ENCODE results near the gene TEX19.
"Not testable (repeated sequence)": the region's sequence is repeated elsewhere in the genome, so short reads cannot be mapped to it uniquely, and the experiment has no call there.

TEX19 gene

DNA sequence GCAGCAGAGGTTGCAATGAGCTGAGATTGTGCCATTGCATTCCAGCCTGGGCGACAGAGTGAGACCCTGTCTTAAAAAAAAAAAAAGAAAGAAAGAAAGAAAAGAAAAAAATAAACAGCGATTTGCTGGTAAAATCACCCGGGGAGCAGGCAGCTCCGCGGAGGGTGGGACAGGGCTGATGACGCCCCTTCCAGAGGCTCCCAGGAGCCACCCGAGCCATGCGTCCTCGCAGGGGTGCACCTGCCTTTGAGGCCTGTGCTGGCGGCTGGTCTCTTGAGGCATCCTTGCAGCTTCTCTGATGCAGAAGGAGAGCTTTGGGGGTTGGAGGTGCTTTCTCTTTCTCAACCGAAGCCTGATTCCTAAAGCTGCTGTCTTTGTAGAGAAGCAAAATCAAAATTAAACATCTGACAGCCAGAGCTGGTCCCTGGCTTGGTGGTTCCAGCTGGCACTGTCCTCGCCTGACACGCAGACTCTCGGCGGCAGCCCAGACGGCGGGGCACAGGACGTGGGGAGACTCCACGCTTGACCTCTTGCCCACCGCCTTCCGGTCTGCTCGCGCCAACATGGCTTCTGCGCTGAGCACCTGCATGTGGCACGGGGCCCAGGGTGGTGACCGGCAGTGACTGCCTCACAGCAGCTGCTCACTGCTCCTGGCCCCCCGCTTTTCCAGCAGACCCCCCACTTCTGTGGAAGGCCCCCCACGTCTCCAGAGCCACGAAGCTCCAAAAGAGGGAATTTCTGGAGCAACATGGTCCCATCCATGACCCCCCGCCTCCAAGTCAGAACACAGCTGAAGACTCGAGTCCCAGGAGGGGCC, 19.1 kb downstream of the TEX19 start:
- DNase-seq: no peak

DNA sequence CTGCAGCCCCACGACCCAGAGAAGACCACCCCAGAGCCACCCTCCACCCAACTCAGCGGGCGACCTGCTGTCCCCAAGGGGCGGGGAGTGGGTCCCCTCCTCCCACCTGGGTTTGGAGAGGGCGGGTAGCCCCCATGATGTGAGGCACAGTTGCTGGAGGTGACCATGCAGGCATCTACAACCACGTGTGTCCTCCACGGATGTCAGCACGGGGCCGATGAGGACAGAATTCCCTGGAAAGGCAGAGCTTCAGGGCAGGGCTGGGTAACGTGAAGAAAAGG, 19.6 kb downstream of the TEX19 start:
- no peak for DNase-seq

DNA sequence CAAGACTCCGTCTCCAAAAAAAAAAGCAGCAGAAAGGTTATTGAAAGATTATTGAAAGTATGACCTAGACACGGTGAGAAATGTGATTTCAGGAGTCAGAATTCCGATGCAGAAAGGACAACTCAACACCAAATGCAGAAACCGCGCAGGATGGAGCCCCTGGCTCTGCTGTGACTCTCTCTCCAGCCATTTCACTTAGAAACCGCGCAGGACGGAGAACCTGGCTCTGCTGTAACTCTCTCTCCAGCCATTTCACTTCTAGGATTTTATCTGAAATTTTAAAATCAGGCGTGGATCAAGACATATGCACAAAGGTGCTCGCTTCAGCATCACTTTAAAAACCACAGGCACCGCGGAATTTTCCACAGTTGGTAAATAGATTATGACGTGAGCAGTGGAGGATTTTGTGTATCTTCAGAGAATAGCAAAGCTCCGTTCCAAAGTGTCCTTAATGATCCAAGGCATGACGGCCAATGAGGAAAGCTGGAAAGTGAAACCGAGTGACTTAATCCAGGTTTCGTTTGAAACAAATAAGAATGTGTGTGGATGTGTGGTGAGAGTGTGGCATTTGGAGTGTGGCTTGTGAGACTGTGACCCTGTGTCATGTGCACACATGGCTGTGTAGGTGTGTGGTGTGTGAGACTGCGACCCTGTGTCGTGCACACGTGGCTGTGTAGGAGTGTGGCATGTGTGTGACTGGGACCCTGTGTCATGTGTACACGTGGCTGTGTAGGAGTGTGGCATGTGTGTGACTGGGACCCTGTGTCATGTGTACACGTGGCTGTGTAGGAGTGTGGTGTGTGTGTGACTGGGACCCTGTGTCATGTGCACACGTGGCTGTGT, 22.0 kb downstream of the TEX19 start:
- no peak for DNase-seq

DNA sequence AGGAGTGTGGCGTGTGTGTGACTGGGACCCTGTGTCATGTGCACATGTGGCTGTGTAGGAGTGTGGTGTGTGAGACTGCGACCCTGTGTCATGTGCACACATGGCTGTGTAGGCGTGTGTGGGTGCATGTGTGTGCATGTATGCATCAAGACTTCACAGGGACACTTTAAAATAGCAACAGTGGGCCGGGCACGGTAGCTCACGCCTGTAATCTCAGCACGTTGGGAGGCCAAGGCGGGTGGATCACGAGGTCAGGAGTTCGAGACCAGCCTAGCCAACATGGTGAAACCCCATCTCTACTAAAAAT, 22.6 kb downstream of the TEX19 start:
- not testable (repeated sequence) for DNase-seq

DNA sequence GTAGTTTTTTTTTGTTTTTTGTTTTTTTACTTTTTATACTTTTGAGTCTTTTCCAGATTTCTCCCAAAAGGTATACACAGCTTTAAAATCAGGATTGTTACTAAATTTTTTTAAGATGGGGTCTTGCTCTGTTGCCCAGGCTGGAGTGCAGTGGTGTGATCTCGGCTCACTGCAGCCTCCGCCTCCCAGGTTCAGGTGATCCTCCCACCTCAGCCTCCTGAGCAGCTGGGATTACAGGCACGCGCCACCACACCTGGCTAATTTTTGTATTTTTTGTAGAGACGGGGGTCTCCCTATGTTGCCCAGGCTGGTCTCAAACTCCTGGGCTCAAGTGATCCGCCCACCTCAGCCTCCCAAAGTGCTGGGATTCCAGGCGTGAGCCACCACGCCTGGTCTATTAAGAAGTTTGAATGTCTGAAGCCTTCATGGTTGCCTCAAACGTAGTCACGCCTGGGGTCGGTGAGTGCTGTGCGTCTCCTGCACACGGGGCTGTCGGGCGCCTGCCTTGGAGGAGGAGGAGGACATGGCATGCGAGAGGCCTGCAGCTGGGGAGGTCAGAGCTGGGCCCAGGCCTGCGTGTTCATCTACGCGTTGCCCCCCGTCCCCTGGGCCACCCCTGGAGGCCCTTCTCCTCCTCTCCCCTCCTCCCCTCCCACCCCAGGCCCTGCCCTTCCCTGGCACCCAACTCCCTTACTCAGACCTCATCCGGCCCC, 23.3 kb downstream of the TEX19 start:
- DNase-seq: not testable (repeated sequence)

DNA sequence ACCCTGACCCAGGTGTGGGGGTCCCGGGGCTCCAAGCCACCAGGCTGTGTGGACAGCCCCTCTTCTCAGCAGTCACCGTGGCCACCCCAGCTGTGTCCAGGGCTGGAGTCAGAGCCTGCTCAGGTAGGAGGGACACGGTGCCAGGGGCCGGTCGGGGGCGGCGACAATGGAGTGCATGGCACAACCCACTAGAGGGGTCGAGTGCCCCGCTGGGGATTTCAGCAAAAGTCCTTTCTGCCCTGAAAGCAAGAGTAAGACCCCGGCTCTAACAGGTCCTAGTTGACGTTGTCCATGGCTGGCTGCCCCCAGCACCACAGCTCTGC, 23.8 kb downstream of the TEX19 start:
- DNase-seq: no peak

DNA sequence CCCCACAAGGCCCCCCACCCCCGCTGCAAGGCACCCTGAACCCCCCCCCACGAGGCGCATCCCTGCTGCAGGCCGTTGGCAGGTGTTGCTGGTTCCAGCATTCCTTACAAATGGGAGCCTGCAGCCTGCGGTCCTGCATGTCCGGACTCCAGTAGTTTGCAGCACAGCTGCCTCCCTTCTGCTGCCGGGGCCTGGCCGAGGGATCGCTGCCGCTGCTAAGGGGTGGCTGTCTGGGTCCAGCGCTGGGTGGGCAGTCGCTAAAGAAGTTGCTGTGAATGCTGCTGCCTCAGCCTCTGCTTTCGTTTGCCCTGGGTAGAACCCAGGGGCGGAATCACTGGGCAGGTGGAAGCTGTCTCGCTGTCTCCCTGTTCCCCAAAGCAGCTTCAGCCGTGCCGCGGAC, 24.4 kb downstream of the TEX19 start:
- no peak for DNase-seq

DNA sequence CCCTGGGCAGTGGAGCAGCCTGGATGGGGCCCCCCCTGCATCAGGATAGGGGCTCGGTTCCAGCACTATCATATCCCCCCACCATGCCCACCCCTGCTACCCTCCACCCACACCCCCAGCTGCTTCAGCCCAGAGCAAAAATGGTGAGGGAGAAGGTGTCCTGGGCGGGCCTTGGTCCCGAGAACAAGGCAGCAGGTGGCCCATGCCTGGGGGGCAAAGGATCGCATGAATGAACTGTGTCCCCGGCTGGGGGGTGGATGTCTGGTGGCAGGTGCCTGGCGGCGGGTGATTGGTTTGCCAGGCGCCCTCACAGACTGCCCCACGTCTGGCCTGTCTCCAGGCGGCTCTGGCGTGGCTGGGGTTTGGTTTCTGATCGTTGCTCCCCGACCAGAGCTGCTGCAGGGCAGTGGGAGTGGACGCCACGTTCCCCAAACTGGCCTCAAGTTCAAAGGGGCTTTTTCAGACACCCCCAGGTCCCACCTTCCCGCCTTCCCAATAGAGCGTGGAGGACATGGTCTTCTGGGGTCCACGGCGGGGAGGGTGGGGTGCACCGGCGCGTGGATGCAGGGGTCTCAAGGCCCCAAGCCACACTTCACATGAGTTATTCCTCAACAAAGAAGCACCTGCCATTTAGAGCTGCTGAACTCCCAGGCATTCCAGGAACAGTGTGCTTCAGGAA, 25.1 kb downstream of the TEX19 start:
- no peak for DNase-seq

DNA sequence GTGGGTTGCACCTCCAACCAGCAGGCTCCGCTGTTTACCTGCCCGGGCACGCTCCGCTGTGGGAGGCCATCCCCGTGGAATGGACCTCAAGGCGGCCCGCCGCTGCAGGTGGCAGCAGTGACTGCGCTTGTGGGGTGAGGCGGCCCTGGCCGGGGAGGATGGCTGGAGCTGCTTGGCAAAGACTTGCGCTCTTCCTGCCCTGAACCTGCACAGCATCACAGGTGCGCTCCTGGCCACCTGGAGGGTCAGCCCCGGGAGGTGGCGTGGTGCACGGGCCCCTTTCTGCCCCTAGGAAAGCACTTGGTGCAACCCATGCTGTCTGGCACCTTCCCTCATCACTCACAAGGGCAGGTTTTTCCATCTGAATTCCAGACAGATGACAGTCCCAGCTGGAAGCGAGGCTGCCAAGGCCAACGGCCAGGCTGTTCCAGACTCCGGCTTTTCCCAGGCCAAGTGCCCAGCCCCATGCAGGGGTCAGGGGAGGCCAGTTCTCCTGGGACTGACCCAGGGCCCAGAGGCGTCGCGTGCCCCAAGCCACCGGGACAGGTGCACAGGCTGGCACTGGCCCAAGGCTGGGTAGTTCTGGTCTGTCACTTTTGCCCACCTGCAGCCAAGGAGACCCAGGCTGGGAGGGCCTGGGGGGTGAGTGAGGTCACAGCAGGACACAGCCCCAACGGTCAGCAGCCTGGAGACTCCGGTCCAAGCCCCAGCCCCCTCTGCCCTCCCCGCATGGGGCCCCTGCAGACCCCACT, 25.9 kb downstream of the TEX19 start:
- DNase-seq: no peak

DNA sequence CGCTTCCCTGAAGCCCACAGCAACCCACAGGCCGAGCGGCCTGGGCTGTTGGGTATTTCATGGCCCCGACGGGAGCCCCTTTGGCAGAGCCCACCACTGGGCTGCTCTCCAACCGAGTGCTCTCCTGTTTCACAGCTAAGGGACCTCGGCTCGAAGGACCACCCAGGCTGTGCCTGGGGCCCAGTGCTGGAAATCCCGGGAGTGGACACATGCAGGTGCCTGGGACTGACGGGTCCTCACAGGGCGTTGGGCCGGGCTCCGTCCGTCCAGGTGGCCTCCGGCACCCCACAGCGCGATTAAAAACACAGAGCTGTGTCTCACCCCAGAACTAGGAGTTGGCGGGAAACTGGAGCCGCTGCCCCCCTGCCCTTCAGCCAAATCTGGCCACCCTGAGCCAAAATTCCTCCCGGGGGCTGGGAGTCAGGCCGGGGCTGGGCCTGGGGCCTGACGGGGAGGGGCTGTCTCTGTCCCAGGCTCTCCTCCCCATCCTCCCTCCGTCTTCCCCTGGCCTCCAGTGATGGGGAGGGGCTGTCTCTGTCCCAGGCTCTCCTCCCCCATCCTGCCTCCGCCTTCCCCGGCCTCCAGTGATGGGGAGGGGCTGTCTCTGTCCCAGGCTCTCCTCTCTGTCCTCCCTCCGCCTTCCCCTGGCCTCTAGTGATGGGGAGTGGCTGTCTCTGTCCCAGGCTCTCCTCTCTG, 26.7 kb downstream of the TEX19 start:
- DNase-seq: no peak

DNA sequence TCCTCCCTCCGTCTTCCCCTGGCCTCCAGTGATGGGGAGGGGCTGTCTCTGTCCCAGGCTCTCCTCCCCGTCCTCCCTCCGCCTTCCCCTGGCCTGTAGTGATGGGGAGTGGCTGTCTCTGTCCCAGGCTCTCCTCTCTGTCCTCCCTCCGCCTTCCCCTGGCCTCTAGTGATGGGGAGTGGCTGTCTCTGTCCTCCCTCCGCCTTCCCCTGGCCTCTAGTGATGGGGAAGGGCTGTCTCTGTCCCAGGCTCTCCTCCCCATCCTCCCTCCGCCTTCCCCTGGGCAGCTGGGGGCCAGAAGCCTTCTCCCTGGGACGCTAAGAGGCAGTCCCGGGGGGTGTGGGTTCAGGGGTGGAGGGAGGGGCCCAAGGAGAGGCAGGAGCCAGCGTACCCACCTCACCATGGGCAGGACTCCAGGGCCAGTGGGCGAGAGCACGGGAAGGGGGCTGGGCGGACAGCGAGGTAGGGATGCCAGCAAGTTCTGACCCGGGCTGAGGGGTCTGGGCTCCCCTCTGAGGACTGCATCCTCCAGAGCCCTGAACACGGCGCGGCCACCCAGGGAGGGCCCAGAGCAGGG, 27.3 kb downstream of the TEX19 start:
- no peak for DNase-seq

DNA sequence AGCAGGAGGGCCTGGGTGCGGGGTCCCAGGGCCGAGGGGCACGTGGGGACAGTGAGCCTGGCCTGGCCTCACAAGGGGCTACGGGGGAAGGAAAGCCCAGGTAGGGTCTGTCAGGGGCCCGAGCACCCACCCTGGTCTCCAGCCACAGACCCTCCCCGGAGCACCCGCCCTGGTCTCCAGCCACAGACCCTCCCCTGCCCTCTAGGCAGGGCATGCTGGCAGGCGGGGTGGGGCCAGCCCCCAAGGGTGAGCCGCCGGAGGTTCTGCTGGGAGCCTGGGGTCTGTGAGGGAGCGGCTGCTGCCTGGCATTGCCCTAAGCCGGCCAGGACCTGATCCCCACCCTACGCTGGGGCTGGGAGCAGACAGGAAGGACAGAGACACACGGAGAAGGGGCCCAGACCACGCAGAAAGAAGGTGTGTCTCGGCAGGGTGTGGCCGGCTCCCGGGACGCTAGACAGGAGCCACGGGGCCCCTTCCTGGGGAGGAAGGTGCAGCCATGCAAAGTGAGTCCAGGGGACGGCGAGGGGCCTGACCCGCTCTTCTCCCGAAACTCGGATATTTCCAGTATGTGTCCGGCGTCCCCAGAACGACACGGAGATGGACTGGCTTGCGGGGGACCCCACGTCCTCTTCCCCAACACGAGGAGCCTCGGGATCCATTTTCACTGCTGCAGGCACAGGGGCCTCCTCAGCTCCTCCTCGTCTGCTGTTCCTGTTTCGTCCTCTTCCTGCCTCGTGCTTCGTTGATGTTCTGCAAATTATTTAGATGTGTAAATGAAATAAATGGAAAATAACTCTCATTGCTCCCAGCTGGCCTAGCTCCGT, 28.0 kb downstream of the TEX19 start:
- no peak for DNase-seq

DNA sequence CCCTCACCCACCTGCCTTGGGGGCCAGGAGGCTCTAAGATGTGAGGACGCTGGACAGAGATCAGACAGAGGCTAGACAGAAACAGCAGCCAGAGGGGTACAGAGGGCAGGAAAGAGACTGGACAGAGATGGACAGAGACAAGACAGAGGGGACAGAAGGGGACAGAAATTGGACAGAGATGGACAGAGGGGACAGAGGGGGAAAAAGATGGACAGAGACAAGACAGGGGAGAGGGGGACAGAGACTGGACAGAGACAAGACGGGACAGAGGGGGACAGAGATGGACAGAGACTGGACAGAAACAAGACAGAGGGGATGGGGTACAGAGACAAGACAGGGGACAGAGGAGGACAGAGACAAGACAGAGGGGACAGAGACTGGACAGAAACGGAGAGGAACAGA, 28.7 kb downstream of the TEX19 start:
- no peak for DNase-seq

DNA sequence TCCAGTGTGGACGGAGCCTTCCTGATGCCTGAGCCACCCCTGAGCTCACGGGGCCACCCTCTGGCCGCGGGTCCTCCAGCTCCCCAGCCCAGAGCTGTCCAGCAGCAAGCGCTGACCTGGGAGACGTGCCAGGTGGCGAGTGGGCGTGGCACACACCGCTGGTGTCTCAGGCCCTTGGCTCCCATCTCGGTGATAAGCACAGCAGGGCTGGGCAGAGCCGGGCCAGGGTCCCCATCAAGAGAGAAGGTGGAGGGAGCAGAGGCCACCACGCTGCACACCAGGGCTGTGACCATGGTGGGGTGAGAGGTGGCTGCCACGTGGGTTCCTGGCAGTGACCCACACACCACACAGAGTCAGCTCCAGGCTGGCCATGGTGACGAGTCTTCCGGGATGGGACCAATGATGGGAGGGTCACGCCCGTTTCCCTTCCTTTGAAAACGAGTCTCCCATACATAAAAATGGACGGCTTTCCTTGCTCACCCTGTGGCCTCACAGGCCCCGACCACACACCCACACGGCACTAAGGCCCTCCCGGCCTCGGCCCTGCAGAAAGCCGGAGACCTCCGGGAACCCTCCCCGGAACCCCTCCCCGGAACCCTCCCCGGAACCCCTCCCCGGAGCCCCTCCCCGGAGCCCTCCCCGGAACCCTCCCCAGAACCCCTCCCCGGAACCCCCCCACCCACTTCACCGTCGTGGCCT, 29.3 kb downstream of the TEX19 start:
- no peak for DNase-seq

DNA sequence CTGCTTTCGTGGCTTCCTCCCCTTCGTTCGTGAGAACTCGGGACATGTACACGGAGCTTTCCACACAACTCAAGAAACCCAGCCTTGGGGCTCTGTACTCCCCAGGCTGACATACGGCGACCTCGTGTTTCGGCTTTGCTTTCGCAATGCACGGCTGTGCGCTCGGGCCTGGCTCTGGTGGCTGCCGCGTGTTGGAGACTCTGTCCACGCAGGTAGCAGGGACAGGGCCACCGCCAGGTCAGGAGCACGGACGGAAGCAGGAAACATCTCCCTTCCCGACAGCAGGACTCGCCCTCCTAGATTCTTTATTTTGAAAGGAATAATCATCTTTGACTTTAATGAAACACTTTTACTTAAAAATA, 29.9 kb downstream of the TEX19 start:
- peak; percentile 32 for DNase-seq

DNA sequence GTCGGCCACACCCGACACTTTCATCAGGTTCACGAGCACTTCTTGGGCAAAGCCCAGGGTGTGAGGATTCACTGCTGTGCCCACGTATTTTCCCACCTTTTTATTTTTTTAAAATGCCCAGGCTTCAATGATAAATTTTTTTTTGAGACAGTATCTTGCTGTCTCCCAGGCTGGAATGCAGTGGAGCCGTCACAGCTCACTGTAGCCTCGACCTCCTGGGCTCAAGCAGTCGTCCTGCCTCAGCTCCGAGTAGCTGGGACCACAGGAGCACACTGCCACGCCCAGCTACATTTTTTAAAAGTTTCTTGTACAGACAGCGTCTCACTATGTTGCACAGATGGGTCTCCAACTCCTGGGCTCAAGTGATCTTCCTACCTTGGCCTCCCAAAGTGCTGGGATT, 30.3 kb downstream of the TEX19 start:
- no peak for DNase-seq

DNA sequence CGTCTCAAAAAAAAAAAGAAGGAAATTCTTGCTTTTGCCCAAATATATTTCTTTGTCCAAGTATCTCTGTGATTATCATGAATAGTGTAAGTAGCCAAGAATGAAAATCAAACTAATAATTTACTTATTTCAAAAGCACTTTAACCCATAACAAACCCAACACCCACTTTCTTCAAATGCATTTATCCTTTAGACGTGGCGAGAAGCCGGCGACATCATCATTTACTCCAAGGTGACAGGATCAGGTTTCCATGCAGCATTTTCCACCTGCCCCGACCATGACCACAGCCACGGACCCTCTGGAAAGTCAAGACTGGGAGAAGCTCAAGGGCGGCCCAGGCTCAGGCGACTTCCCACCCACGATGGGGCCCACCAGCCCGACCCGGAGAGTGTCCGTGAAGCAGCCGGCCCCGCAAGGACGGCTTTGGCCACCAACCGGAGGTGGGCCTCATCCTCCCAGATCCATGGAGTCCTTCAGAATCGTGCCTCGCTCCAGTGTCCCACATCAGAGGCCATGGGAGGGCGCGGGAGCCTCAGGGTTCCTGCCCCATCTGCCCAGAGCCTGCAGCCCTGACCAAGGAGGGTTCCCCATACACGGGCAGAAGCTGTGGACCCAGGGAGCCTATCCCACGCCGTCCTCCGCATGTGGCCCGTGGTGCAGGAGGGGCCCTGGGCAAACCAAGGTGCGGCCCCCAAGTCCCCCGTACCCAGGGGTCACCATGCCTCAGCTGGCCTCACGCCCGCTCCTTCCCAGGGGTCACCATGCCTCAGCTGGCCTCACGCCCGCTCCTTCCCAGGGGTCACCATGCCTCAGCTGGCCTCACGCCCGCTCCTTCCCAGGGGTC, 31.2 kb downstream of the TEX19 start:
- DNase-seq: no peak

DNA sequence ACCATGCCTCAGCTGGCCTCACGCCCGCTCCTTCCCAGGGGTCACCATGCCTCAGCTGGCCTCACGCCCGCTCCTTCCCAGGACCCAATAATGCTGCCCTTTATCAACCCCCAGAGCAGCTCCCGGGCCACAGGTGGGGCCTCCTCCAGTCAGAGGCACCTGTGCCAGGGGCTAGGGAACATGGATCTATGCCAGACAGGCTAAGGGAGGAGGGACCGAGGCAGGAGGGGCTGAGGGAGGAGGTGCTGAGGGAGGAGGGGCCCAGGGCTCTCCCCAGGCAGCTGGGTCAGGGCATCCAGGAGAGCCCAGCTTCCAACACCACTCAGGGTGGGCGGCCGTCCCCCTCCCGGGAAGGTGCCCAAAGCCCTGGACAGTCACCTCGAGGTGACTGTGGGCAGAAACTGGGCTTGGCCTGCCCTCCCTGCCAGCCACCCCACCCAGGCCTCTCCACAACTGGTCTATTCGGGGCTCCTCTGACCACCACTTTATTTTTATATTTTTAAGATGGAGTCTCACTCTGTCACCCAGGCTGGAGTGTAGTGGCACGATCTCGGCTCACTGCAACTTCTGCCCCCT, 31.9 kb downstream of the TEX19 start:
- no peak for DNase-seq

DNA sequence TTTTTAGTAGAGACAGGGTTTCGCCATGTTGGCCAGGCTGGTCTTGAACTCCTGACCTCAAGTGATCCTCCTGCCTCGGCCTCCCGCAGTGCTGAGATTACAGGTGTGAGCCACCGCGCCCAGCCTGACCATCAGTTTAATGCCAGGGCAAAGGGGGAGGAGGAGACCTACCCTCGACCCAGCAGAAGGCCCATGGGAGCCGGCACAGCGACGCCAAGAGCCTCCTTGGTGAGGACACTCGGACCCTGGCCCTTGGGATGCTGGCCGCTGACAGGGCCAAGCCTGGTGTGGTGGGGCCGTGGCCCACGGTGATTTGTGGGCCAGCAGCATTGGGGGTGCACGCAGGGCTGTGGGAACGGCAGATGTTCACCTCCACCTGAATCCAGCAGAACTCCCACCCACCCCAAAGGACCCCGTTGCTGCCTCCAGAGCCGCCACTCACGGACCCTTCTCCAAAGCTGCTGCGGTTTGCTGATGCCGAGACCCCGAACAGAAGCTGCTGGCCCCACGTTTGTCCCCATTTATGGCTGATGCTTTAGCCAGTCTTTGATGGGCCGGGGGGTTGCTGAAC, 32.5 kb downstream of the TEX19 start:
- no peak for DNase-seq
